H1 (cell line): ENCODE data around the gene GPR83.

Experiments used
- POLR2A ChIP-seq, 2 experiments: IDR thresholded peaks; 1 replicate in 1 of 2; 2 replicates in 1 of 2; pipeline ENCODE4 v1.6.1; 2011; ENCODE audit warnings: low read depth in 2 of 2, low read length in 2 of 2, mild to moderate bottlenecking in 2 of 2; ENCODE audit errors: control extremely low read depth in 1 of 2
- POLR2AphosphoS5 ChIP-seq: IDR thresholded peaks from 2 replicates; pipeline ENCODE4 v1.6.1; 2011; ENCODE audit warnings: low read depth, low read length
- TAF1 ChIP-seq: IDR thresholded peaks from 2 replicates; pipeline ENCODE4 v1.6.1; 2011; ENCODE audit warnings: mild to moderate bottlenecking, low read depth, low read length

GRCh38 chr11:94417386-94417987 is 16.3 kb upstream of the GPR83 start:
- no peak for TF ChIP-seq TAF1
- TF ChIP-seq POLR2AphosphoS5: no peak
- TF ChIP-seq POLR2A (IDR thresholded peaks at IDR 0.05; ENCODE audit: control extremely low read depth in 1 of 2, low read depth in 2 of 2, low read length in 2 of 2): no peak
